ENCODE results near the gene ALCAM. TPM values are rescaled to one million over a fixed set of nuclear protein-coding genes. Genes with fewer than 3 reads are reported as not detected.

The ALCAM gene
- total RNA-seq, 2 experiments from 2014 or later, result 1.6 to 1.9 TPM

GRCh38 chr3:105399611-105400010 is 32.9 kb downstream of the ALCAM start:
- no peaks in the 10 kb centered on the region for H3K36me3 Mint-ChIP-seq (ENCODE audit: low read depth)
- Histone ChIP-seq H3K36me3 (ENCODE audit: insufficient read depth, low read length) (no peaks in the 10 kb centered on the region), H3K4me1 (ENCODE audit: insufficient read depth, low read length) (no peaks in the 10 kb centered on the region), H3K27me3 (ENCODE audit: control insufficient read depth in 1 of 2, insufficient read depth in 2 of 2, low read length in 2 of 2) (no peaks in the 10 kb centered on the region), H3K4me3 (ENCODE audit: low read length) (no peak overlapping the region), H3K27ac (ENCODE audit: low read depth in 1 of 2, low read length in 2 of 2) (no peak overlapping the region), H3K9me3 (ENCODE audit: control insufficient read depth in 1 of 2, insufficient read depth in 1 of 2, low read length in 2 of 2) (peaks cover 0 to 10% of the 10 kb centered on the region in 2 experiments)
- peaks cover 9% of the 10 kb centered on the region for H3K9me3 Mint-ChIP-seq
- intact Hi-C loops (cut with DNase I, micrococcal nuclease), result no loop called here
- ChIA-PET CTCF (no interaction called here), POLR2A (no interaction called here)
- ATAC-seq (ENCODE audit: poor library complexity) (no peak), DNase-seq (no peak)
- no peaks in the 10 kb centered on the region for H3K4me1 Mint-ChIP-seq (ENCODE audit: low read depth)
- H3K27me3 Mint-ChIP-seq, result peaks cover 9% of the 10 kb centered on the region
- H3K4me3 Mint-ChIP-seq, result no peak overlapping the region
- H3K27ac Mint-ChIP-seq, result no peak overlapping the region
- TF ChIP-seq CTCF (IDR thresholded peaks at IDR 0.05), result no peak

- H3K9me3 ChIP-seq (ENCODE audit: control insufficient read depth in 1 of 2, insufficient read depth in 1 of 2, low read length in 2 of 2), result peaks cover 0 to 10% of the 10 kb centered on the region in 2 experiments
- H3K4me3 ChIP-seq (ENCODE audit: low read length), result no peak overlapping the region
- Mint-ChIP-seq H3K36me3 (ENCODE audit: low read depth) (no peaks in the 10 kb centered on the region), H3K27ac (no peak overlapping the region), H3K9me3 (peaks cover 9% of the 10 kb centered on the region), H3K4me1 (ENCODE audit: low read depth) (no peaks in the 10 kb centered on the region), H3K27me3 (peaks cover 7% of the 10 kb centered on the region), H3K4me3 (no peak overlapping the region)
- CTCF ChIA-PET, result no interaction called here
- intact Hi-C loops (cut with DNase I, micrococcal nuclease), result no loop called here
- POLR2A ChIA-PET, result no interaction called here
- H3K27me3 ChIP-seq (ENCODE audit: control insufficient read depth in 1 of 2, insufficient read depth in 2 of 2, low read length in 2 of 2), result no peaks in the 10 kb centered on the region
- H3K4me1 ChIP-seq (ENCODE audit: insufficient read depth, low read length), result no peaks in the 10 kb centered on the region
- no peaks in the 10 kb centered on the region for H3K36me3 ChIP-seq (ENCODE audit: insufficient read depth, low read length)
- DNase-seq, result no peak
- ATAC-seq (ENCODE audit: poor library complexity), result no peak
- TF ChIP-seq CTCF (IDR thresholded peaks at IDR 0.05), result no peak
- no peak overlapping the region for H3K27ac ChIP-seq (ENCODE audit: low read depth in 1 of 2, low read length in 2 of 2)
These were observed 34.5 kb downstream of the ALCAM start for GRCh38 chr3:105401254-105401653.

GRCh38 chr3:105401691-105402149 is 35.0 kb downstream of the ALCAM start:
- intact Hi-C loops (cut with DNase I, micrococcal nuclease), result no loop called here
- Mint-ChIP-seq H3K4me3 (no peak overlapping the region), H3K27ac (no peak overlapping the region), H3K9me3 (peaks cover 9% of the 10 kb centered on the region), H3K4me1 (ENCODE audit: low read depth) (no peaks in the 10 kb centered on the region), H3K27me3 (peaks cover 5% of the 10 kb centered on the region), H3K36me3 (ENCODE audit: low read depth) (no peaks in the 10 kb centered on the region)
- ATAC-seq (ENCODE audit: poor library complexity) (no peak), DNase-seq (no peak)
- Histone ChIP-seq H3K36me3 (ENCODE audit: insufficient read depth, low read length) (no peaks in the 10 kb centered on the region), H3K4me1 (ENCODE audit: insufficient read depth, low read length) (no peaks in the 10 kb centered on the region), H3K27me3 (ENCODE audit: control insufficient read depth in 1 of 2, insufficient read depth in 2 of 2, low read length in 2 of 2) (no peaks in the 10 kb centered on the region), H3K4me3 (ENCODE audit: low read length) (no peak overlapping the region), H3K27ac (ENCODE audit: low read depth in 1 of 2, low read length in 2 of 2) (no peak overlapping the region), H3K9me3 (ENCODE audit: control insufficient read depth in 1 of 2, insufficient read depth in 1 of 2, low read length in 2 of 2) (peaks cover 0 to 10% of the 10 kb centered on the region in 2 experiments)
- TF ChIP-seq CTCF (IDR thresholded peaks at IDR 0.05), result no peak
- POLR2A ChIA-PET, result no interaction called here
- CTCF ChIA-PET, result interaction anchor here (0.6 kb wide), 1 partner anchor 934 kb away, joined by 3 read pairs; no protein-coding TSS in a partner anchor
